Measurements from ENCODE around the gene ZSWIM8. TPM values are rescaled to one million over a fixed set of nuclear protein-coding genes. Genes with fewer than 3 reads are reported as not detected.

The ZSWIM8 gene
- total RNA-seq, 4 donors from 2014 or later = 63.2 to 128 (median 79.3) TPM

DNA sequence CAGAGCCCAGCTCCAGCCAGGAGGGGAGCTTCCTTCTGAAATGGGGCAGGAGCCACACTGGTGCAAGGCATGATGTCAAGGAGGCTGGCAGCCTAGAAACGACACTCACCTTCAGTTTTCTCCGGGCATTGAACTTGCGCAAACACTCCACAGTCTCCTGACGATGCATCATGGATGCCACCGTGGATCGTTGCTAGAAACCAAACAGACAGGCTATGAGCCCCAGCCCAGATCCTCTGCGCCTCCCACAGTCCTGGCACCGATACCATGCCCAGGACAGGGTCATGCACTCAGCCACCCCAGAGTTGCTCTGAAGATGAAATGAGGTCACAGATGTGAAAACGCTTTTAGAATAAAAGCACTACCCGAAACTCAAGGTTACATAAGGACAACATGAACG is 56.9 kb downstream of the ZSWIM8 start:
- TF ChIP-seq, protein P1, sequence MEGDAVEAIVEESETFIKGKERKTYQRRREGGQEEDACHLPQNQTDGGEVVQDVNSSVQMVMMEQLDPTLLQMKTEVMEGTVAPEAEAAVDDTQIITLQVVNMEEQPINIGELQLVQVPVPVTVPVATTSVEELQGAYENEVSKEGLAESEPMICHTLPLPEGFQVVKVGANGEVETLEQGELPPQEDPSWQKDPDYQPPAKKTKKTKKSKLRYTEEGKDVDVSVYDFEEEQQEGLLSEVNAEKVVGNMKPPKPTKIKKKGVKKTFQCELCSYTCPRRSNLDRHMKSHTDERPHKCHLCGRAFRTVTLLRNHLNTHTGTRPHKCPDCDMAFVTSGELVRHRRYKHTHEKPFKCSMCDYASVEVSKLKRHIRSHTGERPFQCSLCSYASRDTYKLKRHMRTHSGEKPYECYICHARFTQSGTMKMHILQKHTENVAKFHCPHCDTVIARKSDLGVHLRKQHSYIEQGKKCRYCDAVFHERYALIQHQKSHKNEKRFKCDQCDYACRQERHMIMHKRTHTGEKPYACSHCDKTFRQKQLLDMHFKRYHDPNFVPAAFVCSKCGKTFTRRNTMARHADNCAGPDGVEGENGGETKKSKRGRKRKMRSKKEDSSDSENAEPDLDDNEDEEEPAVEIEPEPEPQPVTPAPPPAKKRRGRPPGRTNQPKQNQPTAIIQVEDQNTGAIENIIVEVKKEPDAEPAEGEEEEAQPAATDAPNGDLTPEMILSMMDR (IDR thresholded peaks at IDR 0.05) = no peak
- ATAC-seq (ENCODE audit: low FRiP score) (no peak), DNase-seq (ENCODE audit: low spot score) (no peak)

DNA sequence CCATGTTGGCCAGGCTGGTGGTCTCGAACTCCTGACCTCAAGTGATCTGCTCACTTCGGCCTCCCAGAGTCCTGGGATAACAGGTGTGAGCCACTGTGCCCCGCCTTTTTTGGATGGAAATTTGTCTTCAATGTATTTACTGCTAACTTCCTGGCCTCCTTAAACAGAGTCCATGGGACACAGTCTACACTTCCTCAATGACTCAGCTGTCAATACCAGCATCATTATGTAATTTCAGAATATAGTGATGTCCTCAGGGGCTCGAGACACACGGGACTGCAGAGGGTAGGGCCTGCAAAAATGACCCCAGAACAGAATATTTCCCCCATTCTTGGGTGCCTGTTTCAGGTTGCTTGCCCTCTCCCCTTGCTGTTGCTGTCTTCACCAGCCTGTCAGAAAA is 57.9 kb downstream of the ZSWIM8 start:
- ATAC-seq (ENCODE audit: low FRiP score) = no peak

DNA sequence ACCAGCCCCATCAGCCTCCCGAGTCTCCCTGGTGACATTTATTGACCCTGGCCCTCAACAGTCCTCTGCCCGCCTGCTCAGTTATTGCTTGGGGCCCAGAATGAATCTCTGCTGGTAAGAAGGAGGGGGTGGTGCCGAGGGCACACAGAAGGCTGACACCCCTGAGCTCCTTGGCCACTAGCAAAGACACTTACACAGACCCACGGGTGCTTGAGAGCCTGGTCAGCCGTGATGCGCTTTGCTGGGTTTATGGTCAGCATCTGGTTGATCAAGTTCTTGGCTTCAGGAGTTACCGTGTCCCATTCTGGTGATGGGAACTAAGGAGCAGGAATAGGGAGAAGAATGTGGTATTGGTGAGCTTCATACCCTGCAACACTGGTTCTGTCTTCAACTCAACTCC is 61.6 kb downstream of the ZSWIM8 start:
- DNase-seq (ENCODE audit: low spot score) = no peak

More for the DNA sequence above, 57.9 kb downstream of the ZSWIM8 start:
- no peak for DNase-seq (ENCODE audit: low spot score)
- TF ChIP-seq, protein P1 (IDR thresholded peaks at IDR 0.05) = no peak

DNA sequence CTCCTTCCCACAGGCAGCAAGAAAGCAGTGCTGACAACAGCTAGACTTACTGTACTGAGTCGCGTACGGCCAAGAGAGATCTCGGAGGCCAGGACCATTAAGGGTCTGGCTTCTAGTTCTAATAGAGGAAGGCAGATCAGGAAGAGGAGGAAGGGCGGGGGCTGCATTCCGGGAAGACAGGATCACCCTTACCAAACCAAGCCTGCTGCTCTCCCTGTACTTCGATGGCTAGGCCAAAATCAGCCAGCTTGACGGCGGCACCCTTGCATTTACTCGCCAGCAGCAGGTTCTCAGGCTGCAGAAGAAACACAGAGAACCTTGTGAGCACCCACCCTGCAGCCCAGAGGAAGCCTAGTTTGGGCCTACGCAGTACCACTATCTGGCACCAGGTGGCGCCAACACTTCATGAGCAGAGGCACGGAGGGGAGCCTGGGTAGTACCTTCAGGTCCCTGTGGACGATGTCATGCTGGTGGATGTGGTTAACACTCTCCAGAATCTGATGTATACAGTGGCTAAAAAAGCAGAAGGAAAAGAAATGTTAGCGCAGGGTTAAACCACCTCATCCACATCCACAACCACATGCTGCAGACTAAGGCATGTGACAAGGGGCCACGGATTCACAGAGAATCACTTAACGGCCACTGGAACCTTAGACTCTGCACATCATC is 63.5 kb downstream of the ZSWIM8 start:
- TF ChIP-seq, protein P1 (IDR thresholded peaks at IDR 0.05) = peak in 2 of 3 donors; percentile 82 to 91
- DNase-seq (ENCODE audit: low spot score) (peak; percentile 97), ATAC-seq (ENCODE audit: low FRiP score) (peak; percentile 78)

More for the DNA sequence above, 61.6 kb downstream of the ZSWIM8 start:
- TF ChIP-seq, protein P1 (IDR thresholded peaks at IDR 0.05) = no peak
- ATAC-seq (ENCODE audit: low FRiP score) = no peak

DNA sequence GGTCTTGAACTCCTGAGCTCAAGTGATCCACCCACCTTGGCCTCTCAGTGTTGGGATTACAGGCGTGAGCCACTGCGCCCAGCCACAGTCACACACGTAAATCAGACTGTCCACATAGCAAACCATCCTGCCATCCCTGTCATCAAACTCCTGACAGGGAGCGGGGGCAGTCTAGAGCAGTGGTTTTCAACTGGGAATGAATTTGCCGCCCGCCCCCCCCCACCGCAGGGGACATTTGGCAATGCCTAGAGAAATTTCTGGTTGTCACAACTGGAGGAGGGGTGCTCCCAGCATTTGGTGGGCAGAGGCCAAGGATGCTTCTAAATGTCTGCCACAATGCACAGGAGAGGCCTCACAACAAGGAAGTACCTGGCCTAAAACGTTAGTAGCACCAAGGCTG is 64.8 kb downstream of the ZSWIM8 start:
- TF ChIP-seq, protein P1 (IDR thresholded peaks at IDR 0.05) = no peak
- ATAC-seq (ENCODE audit: low FRiP score) = no peak
- DNase-seq (ENCODE audit: low spot score) = no peak

DNA sequence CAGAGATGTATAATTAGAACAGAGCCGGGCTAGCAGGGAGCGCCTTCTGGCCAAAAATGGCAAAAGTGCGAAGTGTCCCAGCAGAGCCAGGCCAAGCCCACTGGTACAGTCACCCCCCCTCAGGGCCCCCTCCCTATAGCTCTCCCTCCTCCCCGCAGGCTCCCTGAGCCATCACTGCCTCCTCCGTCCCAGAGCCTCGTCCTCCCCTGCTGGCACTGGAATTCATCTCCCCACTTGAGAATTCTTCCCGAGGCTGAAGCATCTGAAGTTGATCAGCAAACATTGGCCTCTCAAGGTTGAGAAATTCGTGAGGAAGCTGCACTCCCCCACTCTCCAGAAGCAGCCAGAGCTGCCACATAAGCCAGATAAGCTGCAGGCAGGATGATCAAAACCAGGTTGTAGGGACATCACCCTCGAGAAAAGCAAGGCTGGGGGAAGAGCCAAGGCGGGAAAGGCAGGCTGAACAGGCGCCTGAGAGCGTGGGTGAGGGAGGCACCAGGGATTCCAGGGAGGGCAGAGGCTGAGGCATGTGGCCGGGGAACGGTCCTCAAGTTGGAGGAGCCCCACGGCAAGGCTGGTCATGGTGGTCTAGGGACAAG is 65.6 kb downstream of the ZSWIM8 start:
- TF ChIP-seq, protein P1 (IDR thresholded peaks at IDR 0.05) = no peak
- DNase-seq (ENCODE audit: low spot score) = no peak
- peak; percentile 61 for ATAC-seq (ENCODE audit: low FRiP score)

Small RNAs within 50 kb of the gene (small RNA-seq; reads per million reads assigned to genes)
- gene AC022400.4 = not detected
- not detected for gene AC022400.9
- not detected for gene ZSWIM8-AS1

Other genes with a start within 250 kb of the ZSWIM8 start
- 10 to 100 TPM in 3 of 4 donors, 1 to 10 TPM in 1; 9.2 to 28.1 (median 20.2) TPM for gene USP54, start 194.3 kb upstream of the ZSWIM8 start, total RNA-seq
- gene MYOZ1, start 144.1 kb upstream of the ZSWIM8 start, total RNA-seq = 1 to 10 TPM in 2 of 4 donors, under 1 TPM in 1, not detected in 1; 0.82 to 1.9 (median 1.6) TPM
- under 1 TPM in 1 of 4 donors, not detected in 3; 0.13 TPM for gene SYNPO2L, start 129.6 kb upstream of the ZSWIM8 start, total RNA-seq
- 1 to 10 TPM; 4.3 to 8.8 (median 5.4) TPM for gene AGAP5, start 87.5 kb upstream of the ZSWIM8 start, total RNA-seq
- gene SEC24C, start 41.2 kb upstream of the ZSWIM8 start, total RNA-seq = 10 to 100 TPM; 45.1 to 53.7 (median 47.5) TPM
- gene CHCHD1, start 3.6 kb upstream of the ZSWIM8 start, total RNA-seq = 10 to 100 TPM; 20.5 to 29.1 (median 25.0) TPM
- 10 to 100 TPM; 21.4 to 66.2 (median 35.7) TPM for gene NDST2, start 26.0 kb downstream of the ZSWIM8 start, total RNA-seq
- 10 to 100 TPM; 10.6 to 35.8 (median 15.6) TPM for gene CAMK2G, start 88.9 kb downstream of the ZSWIM8 start, total RNA-seq
- gene PLAU, start 125.5 kb downstream of the ZSWIM8 start, total RNA-seq = 10 to 100 TPM in 3 of 4 donors, 1 to 10 TPM in 1; 7.3 to 75.2 (median 31.9) TPM
- 100 to 1,000 TPM in 1 of 4 donors, 10 to 100 TPM in 3; 69.1 to 109 (median 90.1) TPM for gene VCL, start 212.5 kb downstream of the ZSWIM8 start, total RNA-seq